ENCODE data around the gene CCDC184.
"Not testable (repeated sequence)": the region's sequence is repeated elsewhere in the genome, so short reads cannot be mapped to it uniquely, and the experiment has no call there.

CCDC184 gene

GRCh38 chr12:48209495-48209894, 26.1 kb downstream of the CCDC184 start:
- not testable (repeated sequence) for DNase-seq

GRCh38 chr12:48216785-48217184, 33.3 kb downstream of the CCDC184 start:
- DNase-seq: no peak

GRCh38 chr12:48219631-48220030, 36.2 kb downstream of the CCDC184 start:
- no peak for DNase-seq

GRCh38 chr12:48220701-48221100, 37.3 kb downstream of the CCDC184 start:
- no peak for DNase-seq

- DNase-seq: no peak
These were observed 38.2 kb downstream of the CCDC184 start for GRCh38 chr12:48221645-48222044.

- DNase-seq: not testable (repeated sequence)
These were observed 41.1 kb downstream of the CCDC184 start for GRCh38 chr12:48224533-48224932.

GRCh38 chr12:48231169-48231958, 47.9 kb downstream of the CCDC184 start:
- not testable (repeated sequence) for DNase-seq
